A673 (cell line): ENCODE data around the gene RNF34. TPM values are rescaled to one million over a fixed set of nuclear protein-coding genes. Genes with fewer than 3 reads are reported as not detected.
A peak's percentile ranks its signal among the peaks of the same experiment; 100 is the strongest.

Experiments used
- BruUV-seq: library from RNA; stranded (reverse); fragments of 400-500 nt; replicated peaks from 2 replicates; lab custom pipeline; 2021; lab: Mats Ljungman, UMichigan
- CTCF ChIA-PET: fragments of 300-600 bp; sonication (Branson Sonifier 250); formaldehyde crosslinking; loops from one replicate; lab custom pipeline; 2022; ENCODE audit warnings: antibody characterized with exemption; lab: Charles Lee
- POLR2A ChIA-PET: fragments of 300-600 bp; sonication (Branson Sonifier 250); formaldehyde crosslinking; loops from one replicate; lab custom pipeline; 2022; ENCODE audit warnings: antibody characterized with exemption; ENCODE audit not compliant: low non-redundant PET; lab: Charles Lee
- DNase-seq: peaks from one replicate; pipeline ENCODE4 v3.0.0-alpha.2; 2015; ENCODE audit warnings: low spot score
- H3K27ac ChIP-seq: fragments of 200-600 bp; sonication (generic); 2 replicates; pipeline ENCODE4 v1.5.1; 2016; ENCODE audit warnings: mixed run types, low read depth, mild to moderate bottlenecking, mixed read lengths, antibody characterized with exemption, low read length; ENCODE audit not compliant: poor library complexity, severe bottlenecking
- H3K27me3 ChIP-seq: fragments of 200-600 bp; sonication (generic); replicated peaks from 2 replicates; pipeline ENCODE4 v1.6.1; 2017; ENCODE audit warnings: mixed run types, low read depth, mild to moderate bottlenecking, mixed read lengths, antibody characterized with exemption, low read length; ENCODE audit not compliant: insufficient read depth, poor library complexity
- H3K36me3 ChIP-seq: fragments of 200-600 bp; sonication (generic); 2 replicates; pipeline ENCODE4 v1.6.1; 2016; ENCODE audit warnings: mixed run types, mild to moderate bottlenecking, mixed read lengths, antibody characterized with exemption, low read length; ENCODE audit not compliant: insufficient read depth, poor library complexity, severe bottlenecking
- H3K4me1 ChIP-seq: fragments of 200-600 bp; sonication (generic); 2 replicates; pipeline ENCODE4 v1.6.1; 2017; ENCODE audit warnings: mixed run types, mild to moderate bottlenecking, mixed read lengths, antibody characterized with exemption, low read length; ENCODE audit not compliant: insufficient read depth, poor library complexity, severe bottlenecking
- H3K4me3 ChIP-seq: fragments of 200-600 bp; sonication (generic); 2 replicates; pipeline ENCODE4 v1.5.1; 2016; ENCODE audit warnings: low read depth, mixed run types, mild to moderate bottlenecking, mixed read lengths, low read length; ENCODE audit not compliant: poor library complexity, severe bottlenecking
- H3K9me3 ChIP-seq: fragments of 200-600 bp; sonication (generic); 2 replicates; pipeline ENCODE4 v1.6.1; 2016; ENCODE audit warnings: mixed run types, low read depth, mild to moderate bottlenecking, mixed read lengths, antibody characterized with exemption, low read length; ENCODE audit not compliant: poor library complexity, severe bottlenecking
- EZH2 ChIP-seq: fragments of 200-600 bp; sonication (generic); IDR thresholded peaks from 2 replicates; pipeline ENCODE4 v1.6.1; 2017; ENCODE audit warnings: borderline replicate concordance, low read depth, mild to moderate bottlenecking, mixed read lengths, antibody characterized with exemption, low read length; ENCODE audit not compliant: poor library complexity, severe bottlenecking
- intact Hi-C: fragments of 100-400 bp; cut with micrococcal nuclease; formaldehyde crosslinking; loops from one replicate; pipeline ENCODE4 v1.10.0; 2022; ENCODE audit not compliant: unreplicated experiment
- total RNA-seq: library from RNA; stranded (reverse); gene quantifications from 2 replicates; pipeline ENCODE4 v1.2.3, GENCODE V29; 2021
- TF ChIP-seq, protein P1 (sequence below): fragments of 300-800, 200-600 bp; sonication (generic); conservative IDR thresholded peaks from 2 replicates; pipeline ENCODE4 v1.5.1; 2017; ENCODE audit warnings: low read depth, mild to moderate bottlenecking, antibody characterized with exemption, low read length, moderate library complexity, mixed read lengths

The RNF34 gene
- total RNA-seq, 1 experiment from 2014 or later, result 54.6 TPM

DNA sequence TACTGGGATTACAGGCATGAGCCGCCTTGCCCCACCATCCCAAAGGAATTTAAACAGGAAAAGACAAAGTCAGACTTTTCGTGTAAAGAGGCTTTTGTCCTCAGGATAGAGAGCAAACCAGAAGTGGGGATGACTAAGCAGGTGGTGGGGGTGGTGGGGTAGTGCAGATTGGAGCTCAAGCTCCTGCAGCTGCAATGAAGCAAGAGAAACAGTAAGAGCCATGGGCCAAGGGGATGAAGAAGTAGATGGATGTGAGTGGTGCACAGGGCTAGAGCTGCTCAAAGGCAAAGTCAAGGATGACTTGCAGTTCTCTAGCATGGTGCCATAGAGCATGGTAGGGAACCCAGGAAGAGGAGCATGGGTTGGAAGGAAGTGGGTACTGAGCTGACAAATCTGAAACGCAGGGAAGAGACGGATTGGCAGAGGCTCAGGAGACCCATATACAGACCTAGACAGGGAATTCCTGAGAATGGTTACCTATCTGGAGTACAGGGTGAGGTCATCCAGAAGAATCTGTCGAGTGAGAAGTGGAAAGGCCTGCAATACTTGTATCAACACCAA, 11.4 kb upstream of the RNF34 start:
- H3K4me3 ChIP-seq, result no peak overlapping the region
- H3K4me1 ChIP-seq, result peaks cover 5% of the 10 kb centered on the region
- no peak overlapping the region for H3K27ac ChIP-seq
- POLR2A ChIA-PET, result no interaction called here
- TF ChIP-seq EZH2, result no peak
- TF ChIP-seq, protein P1, sequence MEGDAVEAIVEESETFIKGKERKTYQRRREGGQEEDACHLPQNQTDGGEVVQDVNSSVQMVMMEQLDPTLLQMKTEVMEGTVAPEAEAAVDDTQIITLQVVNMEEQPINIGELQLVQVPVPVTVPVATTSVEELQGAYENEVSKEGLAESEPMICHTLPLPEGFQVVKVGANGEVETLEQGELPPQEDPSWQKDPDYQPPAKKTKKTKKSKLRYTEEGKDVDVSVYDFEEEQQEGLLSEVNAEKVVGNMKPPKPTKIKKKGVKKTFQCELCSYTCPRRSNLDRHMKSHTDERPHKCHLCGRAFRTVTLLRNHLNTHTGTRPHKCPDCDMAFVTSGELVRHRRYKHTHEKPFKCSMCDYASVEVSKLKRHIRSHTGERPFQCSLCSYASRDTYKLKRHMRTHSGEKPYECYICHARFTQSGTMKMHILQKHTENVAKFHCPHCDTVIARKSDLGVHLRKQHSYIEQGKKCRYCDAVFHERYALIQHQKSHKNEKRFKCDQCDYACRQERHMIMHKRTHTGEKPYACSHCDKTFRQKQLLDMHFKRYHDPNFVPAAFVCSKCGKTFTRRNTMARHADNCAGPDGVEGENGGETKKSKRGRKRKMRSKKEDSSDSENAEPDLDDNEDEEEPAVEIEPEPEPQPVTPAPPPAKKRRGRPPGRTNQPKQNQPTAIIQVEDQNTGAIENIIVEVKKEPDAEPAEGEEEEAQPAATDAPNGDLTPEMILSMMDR, result no peak
- no TSS peak for BruUV-seq
- no peaks in the 10 kb centered on the region for H3K9me3 ChIP-seq
- H3K27me3 ChIP-seq, result no peaks in the 10 kb centered on the region
- H3K36me3 ChIP-seq, result no peaks in the 10 kb centered on the region
- no peak for DNase-seq
- intact Hi-C loops, result no loop called here
- CTCF ChIA-PET, result no interaction called here

DNA sequence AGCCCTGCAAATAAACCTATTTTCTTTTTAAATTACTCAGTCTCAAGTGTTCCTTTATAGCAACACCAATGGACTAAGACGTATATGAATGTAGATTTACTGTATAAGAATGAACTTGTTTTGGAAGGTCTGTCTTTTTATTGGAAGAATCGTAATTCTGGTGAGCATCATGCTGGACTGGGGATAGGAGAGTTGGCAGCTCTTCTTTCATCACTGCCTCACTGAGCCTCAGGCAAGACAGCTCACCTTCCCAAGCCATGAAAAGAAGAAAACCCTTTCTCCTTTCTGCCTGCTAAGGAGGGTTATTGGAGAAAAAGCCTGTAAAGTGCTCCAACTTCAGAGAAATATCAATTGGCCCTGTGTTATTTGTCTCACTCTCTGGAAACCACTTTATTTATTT, 9.1 kb upstream of the RNF34 start:
- intact Hi-C loops, result no loop called here
- BruUV-seq, result no TSS peak
- ChIA-PET CTCF (no interaction called here), POLR2A (no interaction called here)
- DNase-seq, result no peak
- peaks cover 5% of the 10 kb centered on the region for H3K4me1 ChIP-seq
- TF ChIP-seq, protein P1, result no peak
- no peaks in the 10 kb centered on the region for H3K27me3 ChIP-seq
- H3K4me3 ChIP-seq, result no peak overlapping the region
- no peak overlapping the region for H3K27ac ChIP-seq
- no peaks in the 10 kb centered on the region for H3K9me3 ChIP-seq
- H3K36me3 ChIP-seq, result no peaks in the 10 kb centered on the region

DNA sequence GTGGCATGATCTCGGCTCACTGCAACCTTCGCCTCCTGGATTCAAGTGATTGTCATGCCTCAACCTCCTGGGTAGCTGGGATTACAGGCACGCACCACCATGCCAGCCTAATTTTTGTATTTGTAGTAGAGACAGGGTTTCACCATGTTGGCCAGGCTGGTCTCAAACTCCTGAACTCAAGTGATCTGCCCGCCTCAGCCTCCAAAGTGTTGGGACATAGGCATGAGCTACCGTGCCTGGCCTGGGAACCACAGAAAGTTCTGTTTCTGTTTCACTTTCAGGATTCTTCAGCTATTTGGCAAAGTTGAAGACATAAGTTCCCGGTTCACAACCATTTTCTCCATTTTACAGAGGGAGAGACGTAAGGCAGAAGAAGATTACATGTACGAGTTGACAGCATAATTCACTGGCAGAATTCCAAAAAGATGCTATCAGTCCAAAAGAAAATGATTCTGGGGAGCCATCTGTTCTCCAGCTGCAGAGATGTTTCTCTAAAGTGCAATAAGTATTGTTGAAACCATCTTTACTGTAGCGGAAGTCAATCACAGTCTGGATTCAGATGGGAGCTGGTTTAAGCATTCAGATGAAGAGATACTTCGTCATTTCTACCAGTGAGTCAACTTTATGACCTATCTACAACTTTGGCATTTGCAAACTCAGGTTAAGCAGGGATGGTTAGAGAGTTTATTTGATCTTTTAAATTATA, 8.1 kb upstream of the RNF34 start:
- Histone ChIP-seq H3K27me3 (no peaks in the 10 kb centered on the region), H3K4me1 (peaks cover 5% of the 10 kb centered on the region), H3K9me3 (no peaks in the 10 kb centered on the region), H3K36me3 (no peaks in the 10 kb centered on the region), H3K27ac (no peak overlapping the region), H3K4me3 (no peak overlapping the region)
- peak; percentile 42 for DNase-seq
- ChIA-PET CTCF (no interaction called here), POLR2A (interaction anchor here (0.7 kb wide), 1 partner anchor 1160 kb away, joined by 3 read pairs; no protein-coding TSS in a partner anchor)
- BruUV-seq, result no TSS peak
- intact Hi-C loops, result no loop called here
- TF ChIP-seq EZH2, result no peak
- TF ChIP-seq, protein P1, result no peak
